GM18519 (cell line): ENCODE data around the gene STRADB.
"Not testable (repeated sequence)": the region's sequence is repeated elsewhere in the genome, so short reads cannot be mapped to it uniquely, and the experiment has no call there.

Experiments used
- ATAC-seq: cut with Tn5 transposase; IDR thresholded peaks from one replicate; pipeline ENCODE4 v1.9.1; 2021; ENCODE audit warnings: mild to moderate bottlenecking, moderate library complexity; ENCODE audit not compliant: unreplicated experiment, low FRiP score

Gene STRADB

GRCh38 chr2:201451292-201452057, at the start of gene STRADB, which contains the start of gene TRAK2:
Gene STRADB, plus strand, starts transcription at chr2:201451740. Its CDS starts 3,101 bp downstream, at chr2:201454841.
Gene TRAK2, minus strand, starts transcription at chr2:201451458. Its CDS starts 30,951 bp downstream, at chr2:201420507.
- peak; percentile 89 for ATAC-seq

- no peak for ATAC-seq
These were observed 49.7 kb upstream of the STRADB start for GRCh38 chr2:201401815-201402214.

GRCh38 chr2:201402651-201403562, 48.6 kb upstream of the STRADB start:
- ATAC-seq, result no peak

GRCh38 chr2:201403880-201404279, 47.7 kb upstream of the STRADB start:
- ATAC-seq, result no peak

- ATAC-seq, result no peak
These were observed 46.8 kb upstream of the STRADB start for GRCh38 chr2:201404699-201405280.

GRCh38 chr2:201406077-201406662, 45.4 kb upstream of the STRADB start:
- ATAC-seq, result no peak

- no peak for ATAC-seq
These were observed 44.3 kb upstream of the STRADB start for GRCh38 chr2:201407265-201407664.

- no peak for ATAC-seq
These were observed 42.6 kb upstream of the STRADB start for GRCh38 chr2:201408931-201409330.

GRCh38 chr2:201411421-201411820, 40.1 kb upstream of the STRADB start:
- ATAC-seq, result no peak

- ATAC-seq, result no peak
These were observed 38.4 kb upstream of the STRADB start for GRCh38 chr2:201413143-201413542.

GRCh38 chr2:201413552-201413951, 38.0 kb upstream of the STRADB start:
- ATAC-seq, result no peak

GRCh38 chr2:201414099-201415023, 37.2 kb upstream of the STRADB start:
- ATAC-seq, result peak; percentile 75

- ATAC-seq, result no peak
These were observed 36.4 kb upstream of the STRADB start for GRCh38 chr2:201415149-201415548.

- no peak for ATAC-seq
These were observed 32.4 kb upstream of the STRADB start for GRCh38 chr2:201419057-201419635.

GRCh38 chr2:201419986-201420385, 31.6 kb upstream of the STRADB start:
- no peak for ATAC-seq

GRCh38 chr2:201420442-201421113, 31.0 kb upstream of the STRADB start:
- no peak for ATAC-seq

- no peak for ATAC-seq
These were observed 25.6 kb upstream of the STRADB start for GRCh38 chr2:201425952-201426351.

- not testable (repeated sequence) for ATAC-seq
These were observed 23.2 kb upstream of the STRADB start for GRCh38 chr2:201428366-201428765.

- ATAC-seq, result not testable (repeated sequence)
These were observed 21.7 kb upstream of the STRADB start for GRCh38 chr2:201429835-201430234.
